HG03571 (cell line): ENCODE data around the gene TOR1B.

Experiments
- ATAC-seq: cut with Tn5 transposase; IDR thresholded peaks from one replicate; pipeline ENCODE4 v1.9.1; 2021; ENCODE audit not compliant: unreplicated experiment

The TOR1B gene

DNA sequence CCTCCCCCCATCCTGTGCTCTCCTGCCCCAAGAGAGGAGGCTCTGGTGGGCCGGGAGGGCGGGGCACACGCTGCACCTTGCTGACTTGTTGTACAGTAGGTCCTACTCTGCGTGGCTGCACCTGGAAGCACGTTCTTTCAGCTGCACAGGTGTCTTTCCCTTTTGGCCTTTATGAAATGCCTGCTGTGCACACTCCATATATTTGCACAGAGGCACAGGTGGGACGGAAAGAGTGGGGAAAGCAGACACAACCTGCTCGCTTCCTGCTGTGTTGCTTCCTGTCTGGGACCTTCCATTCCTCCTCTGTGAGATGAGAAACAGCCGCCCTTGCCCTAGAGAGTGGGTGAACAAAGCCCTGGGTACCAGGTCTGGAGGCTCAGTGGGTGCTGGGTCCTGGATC lies 37.0 kb downstream of the TOR1B start:
- ATAC-seq = no peak

DNA sequence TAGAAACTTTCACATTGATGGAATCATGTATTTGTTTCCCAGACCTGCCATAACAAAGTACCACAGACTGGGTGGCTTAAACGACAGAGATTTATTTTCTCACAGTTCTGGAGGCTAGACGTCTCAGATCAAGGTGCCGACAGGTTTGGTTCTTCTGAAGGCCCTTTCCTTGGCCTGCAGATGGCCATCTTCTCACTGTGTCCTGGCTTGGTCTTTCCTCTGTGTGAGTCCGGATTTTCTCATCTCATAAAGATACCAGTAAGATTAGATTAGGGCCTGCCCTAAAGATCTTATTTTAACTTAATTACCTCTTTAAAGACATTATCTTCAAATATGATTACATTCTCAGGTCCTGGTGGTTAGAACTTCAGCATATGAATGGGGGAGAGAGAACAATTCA lies 38.1 kb downstream of the TOR1B start:
- no peak for ATAC-seq

DNA sequence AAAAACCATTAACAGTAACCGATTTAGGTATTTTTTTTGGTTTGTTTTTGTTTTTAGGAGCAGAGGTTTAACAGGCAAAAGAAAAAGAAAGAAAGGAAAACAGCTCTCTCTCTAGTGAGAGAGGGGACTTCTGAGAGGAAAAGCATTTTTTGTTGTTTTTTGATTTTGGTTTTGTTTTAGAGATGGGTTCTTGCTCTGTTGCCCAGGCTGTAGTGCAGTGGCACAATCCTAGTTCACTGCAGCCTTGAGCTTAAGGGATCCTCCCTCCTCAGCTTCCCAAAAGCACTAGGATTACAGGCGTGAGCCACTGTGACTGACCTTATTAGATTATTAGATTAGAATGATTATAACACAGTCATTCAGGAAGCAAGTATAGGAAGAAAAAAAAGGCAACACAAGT lies 42.4 kb downstream of the TOR1B start:
- ATAC-seq = no peak

DNA sequence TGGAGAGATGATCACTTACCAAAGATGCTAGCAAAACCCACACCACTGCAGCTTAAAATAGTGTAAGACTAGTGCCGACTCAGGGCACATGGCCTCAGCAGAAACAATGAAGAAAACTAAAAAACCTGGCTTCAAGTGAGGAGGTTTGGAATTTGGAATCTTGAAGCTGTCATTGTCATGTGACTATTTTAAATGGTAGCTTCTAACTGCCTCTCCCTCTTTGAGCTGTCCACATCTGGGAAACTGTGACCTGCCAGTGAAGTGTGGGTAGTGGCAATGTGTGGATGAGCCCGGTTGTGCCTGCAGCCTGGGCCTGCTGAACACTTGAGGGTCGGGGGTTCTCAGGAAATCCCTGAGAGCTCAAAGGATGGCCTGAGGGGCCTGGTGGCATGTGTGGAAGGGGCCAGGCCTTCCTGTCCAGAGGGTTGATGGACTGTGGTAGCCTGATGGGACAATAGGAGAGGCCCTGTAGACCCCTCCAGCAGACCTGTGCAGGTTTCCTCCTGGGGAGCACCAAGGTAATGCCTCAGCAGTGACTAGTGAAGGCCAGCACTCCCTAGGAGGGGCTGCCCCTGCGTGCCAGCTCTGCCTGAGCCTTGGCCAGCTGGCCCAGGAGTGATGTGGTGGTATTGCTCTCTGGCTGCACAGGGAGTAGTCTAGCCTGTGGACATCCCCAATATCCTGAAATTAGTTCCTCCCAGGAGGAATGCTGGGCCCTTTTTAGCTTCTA lies 45.9 kb downstream of the TOR1B start:
- no peak for ATAC-seq

DNA sequence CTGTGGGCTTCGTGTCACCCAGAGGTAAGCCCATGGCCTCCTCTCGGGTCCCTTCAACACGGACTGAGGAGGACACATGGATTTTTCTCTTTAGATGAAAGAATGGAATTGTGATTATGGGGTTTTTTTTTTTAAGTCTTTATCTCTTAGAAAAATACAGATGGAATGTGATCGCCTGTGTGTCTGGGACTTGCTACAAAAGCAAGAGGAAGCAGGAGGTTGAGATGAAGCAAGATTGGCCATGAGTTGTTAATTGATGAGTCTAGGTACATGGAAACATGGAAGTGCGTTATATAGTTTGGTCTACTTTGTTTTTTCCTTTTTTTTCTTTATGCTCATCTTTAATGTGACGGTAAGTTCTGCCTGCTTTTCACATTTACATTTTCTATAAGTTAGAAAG lies 46.9 kb downstream of the TOR1B start:
- no peak for ATAC-seq

DNA sequence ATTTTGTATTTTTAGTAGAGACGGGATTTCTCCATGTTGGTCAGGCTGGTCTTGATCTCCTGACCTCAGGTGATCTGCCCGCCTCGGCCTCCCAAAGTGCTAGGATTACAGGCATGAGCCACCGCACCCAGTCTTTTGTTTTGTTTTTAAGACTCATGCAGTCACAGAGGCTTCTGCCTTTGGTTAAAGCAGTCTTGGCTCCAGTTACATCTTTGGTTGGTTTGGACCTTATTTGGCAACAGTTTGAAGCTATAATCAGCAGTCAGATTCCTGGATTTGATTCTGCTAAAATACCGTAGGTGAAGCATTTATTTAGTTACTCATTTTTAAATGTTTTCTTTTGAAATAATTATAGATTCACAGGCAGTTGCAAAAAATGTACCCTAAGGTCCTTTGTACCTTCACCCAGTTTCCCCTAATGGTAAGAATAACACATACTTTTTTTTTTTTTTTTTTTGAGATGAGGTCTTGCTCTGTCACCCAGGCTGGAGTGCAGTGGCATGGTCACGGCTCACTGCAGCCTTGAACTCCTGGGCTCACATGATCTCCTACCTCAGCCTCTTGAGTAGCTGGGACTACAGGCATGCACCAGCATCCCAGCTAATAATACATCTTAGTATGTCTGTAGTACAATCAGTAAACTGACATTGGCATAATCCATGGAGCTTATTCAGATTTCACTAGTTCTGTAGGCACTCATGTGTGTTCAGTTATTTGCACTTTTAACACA lies 48.0 kb downstream of the TOR1B start:
- ATAC-seq = no peak

DNA sequence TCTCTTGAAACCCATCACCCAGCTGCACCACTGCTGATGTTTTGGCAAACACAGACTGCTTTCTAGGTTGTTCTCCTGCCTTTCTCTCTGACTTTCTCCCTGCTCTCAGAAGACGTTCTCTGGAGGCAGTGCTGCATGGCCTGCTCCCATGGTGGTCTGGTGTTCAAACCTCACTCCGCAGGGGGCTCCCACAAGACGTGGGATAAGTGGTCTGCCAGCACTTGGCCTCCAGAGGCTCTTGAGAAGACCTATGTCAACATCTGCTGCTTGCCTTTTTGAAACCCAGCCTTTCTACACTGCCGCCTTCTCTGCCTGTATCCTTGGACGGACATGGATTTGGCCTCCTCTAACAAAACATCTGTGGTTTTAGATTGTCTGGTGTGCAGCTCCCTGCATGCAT lies 48.8 kb downstream of the TOR1B start:
- no peak for ATAC-seq

DNA sequence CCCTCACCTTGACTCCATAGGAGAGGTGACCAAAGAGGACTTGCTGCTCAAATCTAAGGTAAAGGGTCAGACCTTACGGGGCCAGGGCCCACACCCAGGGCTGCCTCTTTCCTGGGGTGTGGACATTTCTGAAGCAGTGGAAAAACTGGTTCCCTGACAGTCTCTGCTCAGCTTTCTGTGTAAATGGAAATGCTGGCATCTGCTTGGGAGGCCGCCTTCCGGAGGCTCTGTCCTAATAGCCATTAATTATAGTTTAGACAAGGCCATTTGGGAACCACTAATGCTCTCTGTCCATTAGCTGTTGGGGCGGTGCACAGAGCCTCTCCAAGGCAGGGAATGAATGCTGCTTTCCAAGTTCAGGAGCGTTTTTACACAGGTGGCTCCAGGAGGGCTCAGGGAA lies 49.6 kb downstream of the TOR1B start:
- ATAC-seq = no peak

DNA sequence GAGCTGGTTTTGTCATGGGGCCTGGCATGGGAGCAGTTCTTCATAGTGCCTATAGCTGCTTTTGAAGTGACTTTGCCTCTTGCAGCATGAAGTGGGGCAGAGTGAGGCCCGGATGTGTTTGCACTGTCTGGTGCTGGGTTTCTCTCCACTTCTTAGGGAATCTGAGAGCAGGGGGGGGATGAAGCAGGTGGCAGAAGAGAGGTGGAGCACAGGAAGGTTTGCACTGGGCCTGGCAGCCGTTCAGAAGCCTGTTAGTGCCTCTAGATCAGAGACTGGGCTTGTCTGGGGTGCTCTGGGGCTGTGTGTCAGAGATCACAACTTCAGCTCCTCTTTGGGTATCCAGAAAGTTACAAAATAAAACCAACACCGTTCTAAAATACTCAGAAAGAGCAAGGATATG lies 50.6 kb downstream of the TOR1B start:
- no peak for ATAC-seq

DNA sequence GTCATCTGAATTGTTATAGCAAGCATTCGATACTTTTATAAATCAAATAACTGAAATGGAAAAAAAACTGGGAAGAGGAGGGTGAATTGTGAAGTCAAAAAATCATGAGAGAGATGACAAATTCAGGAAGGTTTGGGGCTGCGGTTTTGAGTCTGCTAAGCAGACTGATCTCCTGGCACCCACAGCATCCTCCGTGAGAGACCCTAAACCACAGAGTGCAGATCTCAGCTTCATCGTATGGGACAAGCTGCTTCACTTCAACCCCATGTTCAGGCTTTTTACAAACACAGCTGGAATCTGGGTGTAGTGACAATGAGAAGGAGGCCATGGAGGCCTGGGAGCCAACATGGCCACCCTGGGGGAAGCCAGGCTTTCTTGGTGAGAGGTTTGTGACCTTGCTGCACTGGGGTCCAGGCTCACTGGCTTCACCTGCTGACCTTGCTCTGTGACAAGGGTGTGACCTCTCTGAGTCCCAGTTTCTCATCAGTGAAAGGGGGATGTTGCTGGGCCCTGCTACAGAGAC lies 51.7 kb downstream of the TOR1B start:
- no peak for ATAC-seq

DNA sequence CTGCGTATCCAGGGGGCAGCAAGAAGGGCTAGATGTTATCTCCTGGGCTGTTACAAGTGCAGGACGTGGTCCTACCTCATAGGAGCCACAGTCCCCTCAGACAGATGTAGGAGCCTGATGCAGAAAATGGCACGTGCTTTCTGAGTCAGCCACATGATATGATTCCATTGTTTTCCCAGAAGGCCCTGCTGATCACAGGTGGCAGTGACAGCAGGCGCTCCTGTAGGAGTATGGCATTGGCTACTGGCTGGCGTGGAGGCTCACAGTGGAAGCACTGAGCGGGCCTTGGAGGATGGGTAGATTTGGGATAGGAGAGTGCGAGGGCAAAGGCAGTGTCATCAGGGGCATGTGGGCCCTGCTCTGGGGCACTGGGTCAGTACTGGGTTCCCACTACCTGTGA lies 54.2 kb downstream of the TOR1B start:
- ATAC-seq = no peak

DNA sequence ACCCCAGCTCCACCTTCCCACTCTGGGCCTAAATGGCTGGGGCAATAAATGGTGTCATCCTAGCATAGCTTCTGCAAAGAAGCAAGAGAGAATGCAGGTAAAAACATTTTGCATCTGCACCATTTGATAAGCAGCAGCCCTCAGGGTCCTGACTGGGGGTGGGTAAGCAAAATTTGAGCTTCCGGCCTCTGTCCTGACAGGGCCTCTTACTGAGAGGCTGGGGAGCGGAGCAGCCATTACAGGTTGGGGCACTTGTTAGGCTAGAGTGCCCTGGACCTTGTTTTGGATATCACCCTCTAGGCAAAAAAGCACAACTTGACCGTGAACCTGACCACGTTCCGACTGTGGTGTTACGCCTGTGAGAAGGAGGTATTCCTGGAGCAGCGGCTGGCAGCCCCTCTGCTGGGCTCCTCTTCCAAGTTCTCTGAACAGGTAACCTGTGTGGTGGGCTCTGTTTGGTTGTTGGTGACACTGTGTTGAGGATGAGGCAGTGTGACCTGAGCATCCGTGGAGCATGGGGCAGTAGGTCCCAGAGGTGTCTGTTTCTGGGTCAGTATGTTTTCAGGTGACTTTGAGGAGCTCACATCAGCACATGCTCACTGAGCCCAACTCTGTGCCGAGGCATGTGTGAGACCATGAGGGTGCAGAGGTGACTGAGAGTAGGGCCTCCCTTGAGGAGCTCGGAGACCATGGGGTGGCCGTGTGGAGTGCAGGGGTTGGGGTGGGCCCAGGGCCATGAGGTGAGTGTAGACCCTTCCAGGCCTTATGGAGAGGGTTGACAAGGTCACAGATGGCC lies 55.4 kb downstream of the TOR1B start:
- ATAC-seq = no peak
